Hepatocyte (in vitro differentiated cells): ENCODE data around the gene CLDN34.

Source experiments
- CTCF ChIP-seq: fragments of 200-600 bp; sonication (generic); IDR thresholded peaks from 2 replicates; pipeline ENCODE4 v1.5.1; 2016; ENCODE audit warnings: antibody characterized with exemption, mild to moderate bottlenecking; ENCODE audit not compliant: poor library complexity
- EZH2 ChIP-seq: fragments of 200-600 bp; sonication (generic); IDR thresholded peaks from 2 replicates; pipeline ENCODE4 v1.6.1; 2016; ENCODE audit warnings: antibody characterized with exemption, mild to moderate bottlenecking, borderline replicate concordance

DNA sequence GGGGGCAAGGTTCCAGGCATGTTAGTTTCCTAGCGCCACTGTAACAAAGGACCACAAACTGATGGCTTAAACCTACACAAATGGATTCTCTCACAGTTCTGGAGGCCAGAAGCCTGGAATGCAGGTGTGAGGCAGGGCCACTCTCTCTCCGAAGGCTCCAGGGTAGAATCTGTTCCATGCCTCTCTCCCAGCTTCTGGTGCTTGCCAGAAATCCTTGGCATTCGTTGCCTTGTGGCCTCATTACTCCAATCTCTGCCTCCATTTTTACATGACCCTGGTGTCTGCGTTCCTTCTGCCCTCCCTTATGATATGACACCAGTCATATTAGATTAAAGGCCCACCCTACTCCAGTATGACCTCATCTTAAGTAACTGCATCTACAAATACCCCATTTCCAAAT, 39.6 kb downstream of the CLDN34 start:
- no peak for TF ChIP-seq CTCF
- no peak for TF ChIP-seq EZH2
